ENCODE results near the gene MAN2B2. TPM values are rescaled to one million over a fixed set of nuclear protein-coding genes. Genes with fewer than 3 reads are reported as not detected.

MAN2B2 gene
- total RNA-seq, 3 donors from 2014 or later = 18.7 to 49.8 (median 19.6) TPM

- intact Hi-C loops (cut with DNase I; ENCODE audit: low total_unique reads) = no loop called here
These were observed 43.6 kb downstream of the MAN2B2 start for GRCh38 chr4:6618386-6619115.

GRCh38 chr4:6619116-6619465 is 44.1 kb downstream of the MAN2B2 start:
- Histone ChIP-seq H3K36me3 (no peaks in the 10 kb centered on the region), H3K4me3 (no peak overlapping the region), H3K4me1 (no peaks in the 10 kb centered on the region), H3K27ac (no peak overlapping the region), H3K9me3 (no peaks in the 10 kb centered on the region), H3K27me3 (no peaks in the 10 kb centered on the region)
- intact Hi-C loops (cut with DNase I; ENCODE audit: low total_unique reads) = no loop called here
- TF ChIP-seq POLR2A (IDR thresholded peaks at IDR 0.05) (no peak), POLR2AphosphoS5 (IDR thresholded peaks at IDR 0.05) (no peak), CTCF (IDR thresholded peaks at IDR 0.05) (no peak)
- no peak for DNase-seq (ENCODE audit: low spot score in 2 of 2)

More at GRCh38 chr4:6618386-6619115, 43.6 kb downstream of the MAN2B2 start:
- no peak for DNase-seq (ENCODE audit: low spot score in 2 of 2)
- no peaks in the 10 kb centered on the region for H3K36me3 ChIP-seq
- no peaks in the 10 kb centered on the region for H3K27me3 ChIP-seq
- H3K9me3 ChIP-seq = no peaks in the 10 kb centered on the region
- no peaks in the 10 kb centered on the region for H3K4me1 ChIP-seq
- no peak overlapping the region for H3K27ac ChIP-seq
- no peak for TF ChIP-seq POLR2AphosphoS5 (IDR thresholded peaks at IDR 0.05)
- no peak for TF ChIP-seq CTCF (IDR thresholded peaks at IDR 0.05)
- TF ChIP-seq POLR2A (IDR thresholded peaks at IDR 0.05) = no peak
- no peak overlapping the region for H3K4me3 ChIP-seq

GRCh38 chr4:6619466-6620255 is 44.7 kb downstream of the MAN2B2 start:
- no peaks in the 10 kb centered on the region for H3K4me1 ChIP-seq
- no peaks in the 10 kb centered on the region for H3K36me3 ChIP-seq
- H3K4me3 ChIP-seq = no peak overlapping the region

DNA sequence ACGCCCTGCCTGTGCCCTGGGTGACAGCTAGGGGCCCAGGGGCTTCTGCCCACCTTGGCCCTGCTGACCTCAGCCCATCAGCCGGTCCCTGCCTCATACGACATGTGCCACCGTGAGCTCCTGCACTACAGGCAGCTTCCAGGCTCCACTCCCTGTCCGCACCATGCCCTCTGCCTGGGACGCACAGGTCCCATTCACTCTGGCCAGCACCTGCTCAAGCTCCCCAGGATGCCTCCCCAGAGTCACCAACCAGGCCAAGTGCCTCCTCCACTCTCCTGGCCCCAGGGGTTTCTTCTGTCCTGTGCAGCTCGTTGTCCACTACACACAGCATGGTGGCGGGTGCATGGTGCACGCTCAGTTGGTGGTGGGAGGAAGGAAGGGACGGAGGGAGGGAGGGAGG is 45.3 kb downstream of the MAN2B2 start:
- H3K4me3 ChIP-seq = no peak overlapping the region
- DNase-seq (ENCODE audit: low spot score in 2 of 2) = no peak
- no peaks in the 10 kb centered on the region for H3K4me1 ChIP-seq
- TF ChIP-seq POLR2A (IDR thresholded peaks at IDR 0.05) (no peak), CTCF (IDR thresholded peaks at IDR 0.05) (no peak), POLR2AphosphoS5 (IDR thresholded peaks at IDR 0.05) (no peak)
- H3K27ac ChIP-seq = no peak overlapping the region
- intact Hi-C loops (cut with DNase I; ENCODE audit: low total_unique reads) = no loop called here
- no peaks in the 10 kb centered on the region for H3K27me3 ChIP-seq
- H3K9me3 ChIP-seq = no peaks in the 10 kb centered on the region
- H3K36me3 ChIP-seq = no peaks in the 10 kb centered on the region

More at GRCh38 chr4:6619466-6620255, 44.7 kb downstream of the MAN2B2 start:
- H3K27ac ChIP-seq = no peak overlapping the region
- no peak for DNase-seq (ENCODE audit: low spot score in 2 of 2)
- TF ChIP-seq POLR2A (IDR thresholded peaks at IDR 0.05) (no peak), POLR2AphosphoS5 (IDR thresholded peaks at IDR 0.05) (no peak), CTCF (IDR thresholded peaks at IDR 0.05) (no peak)
- H3K27me3 ChIP-seq = no peaks in the 10 kb centered on the region
- no peaks in the 10 kb centered on the region for H3K9me3 ChIP-seq
- intact Hi-C loops (cut with DNase I; ENCODE audit: low total_unique reads) = no loop called here

Measured in breast epithelium (tissue), 4 donors.